OCI-LY3 (cell line): ENCODE measurements around the gene SYS1.

Experiments
- CTCF ChIP-seq: fragments of 200-600, 300-600 bp; sonication (generic); IDR thresholded peaks from 2 replicates; pipeline ENCODE4 v1.5.1; 2014; ENCODE audit warnings: antibody characterized with exemption, low read length, low read depth
- EZH2phosphoT487 ChIP-seq: fragments of 200-600 bp; shearing (Covaris generic); IDR thresholded peaks from 2 replicates; pipeline ENCODE4 v1.6.1; 2018; ENCODE audit warnings: antibody characterized with exemption, mixed run types, low read depth

- TF ChIP-seq CTCF (no peak), EZH2phosphoT487 (no peak)
These were observed 41.5 kb downstream of the SYS1 start for GRCh38 chr20:45404438-45404837.
